Esophagus squamous epithelium (tissue), 5 donors: ENCODE measurements around the gene C3orf22. TPM values are rescaled to one million over a fixed set of nuclear protein-coding genes. Genes with fewer than 3 reads are reported as not detected.

ENCODE experiments used
- DNase-seq: peaks from one replicate; lab custom pipeline; 2025; lab: John Stamatoyannopoulos, UW
- H3K27ac ChIP-seq, 4 donors: fragments of 200-600 bp; sonication (generic); one replicate each; pipeline ENCODE4 v1.5.1; 2016 to 2019; ENCODE audit warnings: mild to moderate bottlenecking in 1 of 4
- H3K27me3 ChIP-seq, 4 donors: fragments of 200-600 bp; sonication (generic); 1 replicate in 3 of 4; 2 replicates in 1 of 4; pipeline versions ENCODE4 v1.5.1 to v1.6.0; 2017 to 2021; ENCODE audit warnings: antibody characterized with exemption in 1 of 4
- H3K36me3 ChIP-seq, 3 donors: fragments of 200-600 bp; sonication (generic); one replicate each; pipeline ENCODE4 v1.5.1; 2016 to 2019
- H3K4me1 ChIP-seq, 3 donors: fragments of 200-600 bp; sonication (generic); one replicate each; pipeline ENCODE4 v1.5.1; 2017 to 2019
- H3K4me3 ChIP-seq, 4 donors: fragments of 200-600 bp; sonication (generic); 1 replicate in 3 of 4; 2 replicates in 1 of 4; pipeline ENCODE4 v1.5.1; 2016 to 2019; ENCODE audit warnings: mild to moderate bottlenecking in 2 of 4, moderate library complexity in 1 of 4
- H3K9me3 ChIP-seq, 3 donors: fragments of 200-600 bp; sonication (generic); one replicate each; pipeline ENCODE4 v1.5.1; 2016 to 2019
- POLR2A ChIP-seq, 4 donors: fragments of 450-650 bp; IDR thresholded peaks; one replicate each; pipeline ENCODE4 v1.6.1; 2017; ENCODE audit warnings: antibody characterized with exemption in 4 of 4, mild to moderate bottlenecking in 4 of 4, moderate library complexity in 3 of 4
- WGBS, 2 donors: methylation state at CpG; one replicate each; pipeline ENCODE4 v1.1.5; 2018; 5-methylcytosine and 5-hydroxymethylcytosine counted together
- intact Hi-C: fragments of 100-400 bp; cut with DNase I; formaldehyde crosslinking; loops from one replicate; pipeline ENCODE4 v1.15.0; 2022
- total RNA-seq, 4 donors: library from RNA; depleted of rRNA; stranded (reverse); fragments of >200 nt; gene quantifications; one replicate each; pipeline ENCODE4 v1.1.0, GENCODE V29; 2016
- TF ChIP-seq, protein P1 (sequence below), 6 experiments: fragments of 450-650 bp in 4 of 6; fragments of 200-600 bp in 2 of 6; sonication (generic) in 2 of 6; IDR thresholded peaks; one replicate each; pipeline ENCODE4 v1.5.1; 2016 to 2019; ENCODE audit warnings: antibody characterized with exemption in 6 of 6, mild to moderate bottlenecking in 4 of 6, moderate library complexity in 4 of 6
- donor health status: DM: yes; HTN: yes; CAD: no.

The C3orf22 gene
- total RNA-seq, 4 donors from 2014 or later: not detected

DNA sequence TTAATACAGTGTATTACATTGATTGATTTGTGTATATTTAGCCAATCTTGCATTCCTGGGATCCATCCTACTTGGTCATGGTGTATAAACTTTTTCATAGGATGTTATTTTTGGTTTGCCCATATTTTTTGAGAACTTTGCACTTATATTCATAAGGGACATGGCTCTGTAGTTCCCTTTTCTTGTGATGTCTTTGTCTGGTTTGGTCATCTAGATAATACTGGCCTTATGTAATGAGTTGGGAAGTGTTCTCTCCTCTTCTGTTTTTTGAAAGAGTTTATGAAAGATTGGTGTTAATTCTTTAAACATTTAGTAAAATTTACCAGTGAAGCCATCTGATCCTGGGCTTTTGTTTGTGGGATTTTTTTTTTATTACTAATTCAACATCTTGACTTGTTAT is 25.2 kb downstream of the C3orf22 start:
- no peak for DNase-seq
- Histone ChIP-seq H3K4me1 (no peaks in the 10 kb centered on the region), H3K4me3 (no peak overlapping the region), H3K27me3 (peaks cover 0 to 46% (median 0%) of the 10 kb centered on the region in 4 donors), H3K9me3 (no peaks in the 10 kb centered on the region), H3K27ac (no peak overlapping the region), H3K36me3 (no peaks in the 10 kb centered on the region)
- TF ChIP-seq POLR2A (IDR thresholded peaks at IDR 0.05): no peak
- TF ChIP-seq, protein P1, sequence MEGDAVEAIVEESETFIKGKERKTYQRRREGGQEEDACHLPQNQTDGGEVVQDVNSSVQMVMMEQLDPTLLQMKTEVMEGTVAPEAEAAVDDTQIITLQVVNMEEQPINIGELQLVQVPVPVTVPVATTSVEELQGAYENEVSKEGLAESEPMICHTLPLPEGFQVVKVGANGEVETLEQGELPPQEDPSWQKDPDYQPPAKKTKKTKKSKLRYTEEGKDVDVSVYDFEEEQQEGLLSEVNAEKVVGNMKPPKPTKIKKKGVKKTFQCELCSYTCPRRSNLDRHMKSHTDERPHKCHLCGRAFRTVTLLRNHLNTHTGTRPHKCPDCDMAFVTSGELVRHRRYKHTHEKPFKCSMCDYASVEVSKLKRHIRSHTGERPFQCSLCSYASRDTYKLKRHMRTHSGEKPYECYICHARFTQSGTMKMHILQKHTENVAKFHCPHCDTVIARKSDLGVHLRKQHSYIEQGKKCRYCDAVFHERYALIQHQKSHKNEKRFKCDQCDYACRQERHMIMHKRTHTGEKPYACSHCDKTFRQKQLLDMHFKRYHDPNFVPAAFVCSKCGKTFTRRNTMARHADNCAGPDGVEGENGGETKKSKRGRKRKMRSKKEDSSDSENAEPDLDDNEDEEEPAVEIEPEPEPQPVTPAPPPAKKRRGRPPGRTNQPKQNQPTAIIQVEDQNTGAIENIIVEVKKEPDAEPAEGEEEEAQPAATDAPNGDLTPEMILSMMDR (IDR thresholded peaks at IDR 0.05): no peak
- intact Hi-C loops: no loop called here

DNA sequence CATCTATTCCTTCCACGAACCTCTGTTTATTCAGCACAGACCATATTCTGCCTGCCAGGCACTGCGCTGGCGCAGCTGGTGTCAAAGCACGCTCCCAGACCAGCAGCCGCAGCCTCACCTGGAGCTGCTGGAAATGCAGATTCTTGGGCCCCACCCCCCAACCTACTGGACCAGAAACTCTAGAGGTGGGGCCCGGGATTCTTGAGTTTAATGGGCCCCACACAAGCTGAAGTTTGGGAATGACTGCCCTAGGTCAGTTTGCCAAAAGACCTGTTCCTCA is 27.7 kb downstream of the C3orf22 start:
- 40% methylated on average over 1 of the region's 6 CpGs for WGBS, 2 donors
- no peak for DNase-seq
- TF ChIP-seq, protein P1 (IDR thresholded peaks at IDR 0.05): no peak
- TF ChIP-seq POLR2A (IDR thresholded peaks at IDR 0.05): no peak
- no peaks in the 10 kb centered on the region for H3K36me3 ChIP-seq
- H3K27ac ChIP-seq: peak overlapping the region in 1 of 4 donors; percentile 44
- intact Hi-C loops: no loop called here
- H3K4me1 ChIP-seq: no peaks in the 10 kb centered on the region
- no peaks in the 10 kb centered on the region for H3K9me3 ChIP-seq
- no peak overlapping the region for H3K4me3 ChIP-seq
- peaks cover 0 to 26% (median 0%) of the 10 kb centered on the region in 4 donors for H3K27me3 ChIP-seq

DNA sequence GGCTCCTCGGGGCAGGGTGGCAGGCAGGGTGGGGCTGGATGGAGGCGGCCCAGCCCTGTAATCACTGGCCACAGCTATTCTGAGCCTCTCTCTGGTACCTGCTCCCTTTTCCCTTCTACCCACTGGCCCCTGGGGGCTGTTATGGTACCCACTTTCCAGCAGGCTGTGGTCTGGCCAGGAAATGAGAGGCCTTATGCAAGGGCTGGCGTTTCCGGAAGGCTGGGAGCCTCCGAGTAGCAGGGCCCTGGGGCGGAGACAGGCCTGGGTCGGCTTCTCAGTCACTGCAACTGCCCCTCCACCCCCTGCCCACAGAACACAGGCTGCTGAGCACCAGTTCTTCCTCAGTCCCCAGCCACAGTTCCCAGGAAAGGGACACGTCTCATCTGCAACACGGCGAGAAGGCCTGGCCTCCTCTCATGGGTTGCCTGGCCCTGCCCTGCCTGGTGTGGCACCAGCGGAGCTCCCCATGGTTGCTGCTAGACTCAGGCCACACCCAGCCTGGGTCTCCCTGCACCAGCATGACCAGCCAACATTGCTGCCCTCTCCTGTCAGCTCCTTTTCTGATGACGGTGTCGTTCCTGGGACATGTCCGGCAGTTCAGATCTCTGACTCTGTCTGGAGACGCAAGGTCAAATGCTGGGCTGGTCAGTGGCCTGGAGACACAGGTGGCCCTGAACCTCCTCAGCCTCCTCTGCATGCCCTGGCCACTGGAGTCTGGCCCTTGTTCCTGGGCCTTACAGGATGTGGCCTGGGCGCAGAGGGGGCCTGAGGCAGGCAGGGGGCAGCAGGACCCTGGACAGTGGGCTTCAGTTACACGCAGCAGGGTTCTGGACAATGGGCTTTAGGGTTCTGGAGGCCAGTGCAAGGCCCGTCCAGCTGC is 28.3 kb downstream of the C3orf22 start:
- no peaks in the 10 kb centered on the region for H3K9me3 ChIP-seq
- TF ChIP-seq POLR2A (IDR thresholded peaks at IDR 0.05): no peak
- TF ChIP-seq, protein P1 (IDR thresholded peaks at IDR 0.05): no peak
- peak overlapping the region in 2 of 4 donors; percentile 44 to 49 for H3K27ac ChIP-seq
- no peaks in the 10 kb centered on the region for H3K4me1 ChIP-seq
- peaks cover 0 to 26% (median 0%) of the 10 kb centered on the region in 4 donors for H3K27me3 ChIP-seq
- H3K36me3 ChIP-seq: no peaks in the 10 kb centered on the region
- 80 to 82% methylated on average over 2 to 10 of the region's 18 CpGs for WGBS, 2 donors
- no peak overlapping the region for H3K4me3 ChIP-seq
- no peak for DNase-seq
- intact Hi-C loops: no loop called here

DNA sequence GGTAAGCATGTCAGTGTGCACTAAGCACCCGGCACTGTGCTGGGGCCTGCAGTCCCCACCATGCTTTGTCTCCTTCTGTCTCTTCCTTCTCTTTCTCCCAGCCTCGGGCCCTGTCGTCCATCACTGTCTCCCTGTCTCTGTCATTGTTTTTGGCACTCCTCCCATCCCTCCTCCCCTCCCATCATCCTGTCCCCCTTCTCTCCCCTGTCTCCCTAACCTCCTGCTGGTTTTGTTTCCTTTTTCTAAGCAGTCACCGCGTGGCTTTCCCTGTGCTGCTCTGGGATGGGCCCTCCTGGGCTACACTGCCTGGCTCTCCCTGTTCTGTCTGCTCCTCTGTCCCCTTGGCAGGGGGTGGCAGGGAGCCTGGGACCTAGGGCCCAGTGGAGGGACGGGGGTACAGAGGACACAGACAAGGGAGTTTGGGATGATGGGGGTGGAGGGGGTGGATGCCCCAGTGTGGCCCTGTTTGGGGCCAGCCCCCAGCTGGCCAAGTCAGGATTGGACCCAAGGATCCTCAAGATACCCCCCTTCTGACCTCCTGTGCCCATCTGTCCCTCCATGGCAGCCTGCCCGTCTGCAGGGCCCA is 29.1 kb downstream of the C3orf22 start:
- no peak for DNase-seq
- Histone ChIP-seq H3K4me3 (no peak overlapping the region), H3K36me3 (no peaks in the 10 kb centered on the region), H3K4me1 (peaks cover 0 to 4% (median 0%) of the 10 kb centered on the region in 3 donors), H3K9me3 (no peaks in the 10 kb centered on the region), H3K27me3 (peaks cover 0 to 26% (median 0%) of the 10 kb centered on the region in 4 donors), H3K27ac (peak overlapping the region in 2 of 4 donors; percentile 44 to 49)
- no peak for TF ChIP-seq POLR2A (IDR thresholded peaks at IDR 0.05)
- TF ChIP-seq, protein P1 (IDR thresholded peaks at IDR 0.05): no peak
- 47 to 53% methylated on average over 5 of the region's 7 CpGs for WGBS, 2 donors
- intact Hi-C loops: no loop called here
